Endodermal cell (in vitro differentiated cells): ENCODE results near the gene ATP6V0E1. TPM values are rescaled to one million over a fixed set of nuclear protein-coding genes. Genes with fewer than 3 reads are reported as not detected.

ENCODE experiments used
- DNase-seq: peaks from one replicate; pipeline ENCODE4 v3.0.0-alpha.2; 2017
- H3K27ac ChIP-seq: 2 replicates; pipeline ENCODE4 v1.5.1; 2013; ENCODE audit warnings: mild to moderate bottlenecking, low read depth, low read length, moderate library complexity
- H3K27me3 ChIP-seq: 2 replicates; pipeline ENCODE4 v1.6.1; 2013; ENCODE audit warnings: mild to moderate bottlenecking, low read length, moderate library complexity; ENCODE audit not compliant: insufficient read depth, control insufficient read depth, poor library complexity, severe bottlenecking
- H3K36me3 ChIP-seq: 2 replicates; pipeline ENCODE4 v1.7.0; 2013; ENCODE audit warnings: mild to moderate bottlenecking, low read length, moderate library complexity; ENCODE audit not compliant: control insufficient read depth, insufficient read depth
- H3K4me1 ChIP-seq: one replicate; pipeline ENCODE4 v1.7.0; 2013; ENCODE audit warnings: low read length; ENCODE audit not compliant: control insufficient read depth, insufficient read depth
- H3K4me3 ChIP-seq: 2 replicates; pipeline ENCODE4 v1.5.1; 2013; ENCODE audit warnings: mild to moderate bottlenecking, low read length, moderate library complexity
- H3K9ac ChIP-seq: 2 replicates; pipeline ENCODE4 v1.6.1; 2013; ENCODE audit warnings: mild to moderate bottlenecking, low read length, moderate library complexity; ENCODE audit not compliant: poor library complexity, severe bottlenecking; ENCODE audit errors: extremely low read depth
- H3K9me3 ChIP-seq: 2 replicates; pipeline ENCODE4 v1.6.1; 2013; ENCODE audit warnings: mild to moderate bottlenecking, low read length, moderate library complexity; ENCODE audit not compliant: control insufficient read depth
- H3K27ac Mint-ChIP-seq: 2 replicates; pipeline ENCODE4 v1.8.0; 2020; ENCODE audit warnings: mixed read lengths
- H3K27me3 Mint-ChIP-seq: 2 replicates; pipeline ENCODE4 v1.8.0; 2021; ENCODE audit warnings: mild to moderate bottlenecking, mixed read lengths; ENCODE audit not compliant: insufficient read depth
- H3K36me3 Mint-ChIP-seq: 2 replicates; pipeline ENCODE4 v1.8.0; 2020; ENCODE audit warnings: low read depth, mixed read lengths
- H3K4me1 Mint-ChIP-seq: 2 replicates; pipeline ENCODE4 v1.8.0; 2020; ENCODE audit warnings: mixed read lengths
- H3K4me3 Mint-ChIP-seq: 2 replicates; pipeline ENCODE4 v1.8.0; 2020; ENCODE audit warnings: mild to moderate bottlenecking, moderate library complexity, mixed read lengths
- H3K9me3 Mint-ChIP-seq: 2 replicates; pipeline ENCODE4 v1.8.0; 2020; ENCODE audit warnings: mild to moderate bottlenecking, mixed read lengths
- CTCF ChIP-seq: fragments of 200-600 bp; sonication (generic); conservative IDR thresholded peaks from 2 replicates; pipeline ENCODE4 v1.5.0; 2021; ENCODE audit warnings: antibody characterized with exemption, mild to moderate bottlenecking
- WGBS, 2 experiments: methylation state at CpG; one replicate each; pipeline versions ENCODE4 v1.1.5 to v1.1.7; 2013; ENCODE audit warnings: missing lambda C conversion rate in 2 of 2, mixed read lengths in 1 of 2; ENCODE audit not compliant: insufficient coverage in 1 of 2, insufficient read length in 1 of 2; 5-methylcytosine and 5-hydroxymethylcytosine counted together
- total RNA-seq, 2 donors: library from RNA; stranded (reverse); fragmentation: NEBNext Ultra II Directional in 1 of 2; extraction: Animal tissue kit (Norgen Biotek cat#: 25700) in 1 of 2; gene quantifications; 2 replicates in 1 of 2; 3 replicates in 1 of 2; pipeline ENCODE4 v1.2.1, GENCODE V29; 2021

Gene ATP6V0E1
- total RNA-seq, 2 donors from 2014 or later, result 119 to 128 TPM

DNA sequence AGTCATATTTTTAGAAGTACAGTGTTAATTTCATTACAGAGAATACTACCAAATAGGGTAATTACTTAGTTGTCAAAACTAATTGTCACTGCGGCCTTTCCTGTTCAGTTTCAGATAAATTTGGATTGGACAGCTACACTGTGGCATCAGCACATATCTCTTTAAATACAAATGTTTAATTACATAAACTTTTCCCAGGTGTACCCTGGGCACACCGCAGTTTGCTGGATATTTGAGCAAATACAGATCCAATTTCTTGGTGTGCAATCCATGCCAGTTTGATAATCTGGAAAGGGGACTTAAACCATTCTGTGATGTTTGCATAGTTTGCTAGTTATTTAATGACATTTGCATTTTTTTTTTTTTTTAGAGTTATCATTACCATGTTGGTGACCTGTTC lies 10.8 kb downstream of the ATP6V0E1 start:
- Mint-ChIP-seq H3K4me3 (no peak overlapping the region), H3K9me3 (no peaks in the 10 kb centered on the region), H3K4me1 (no peaks in the 10 kb centered on the region), H3K27me3 (no peaks in the 10 kb centered on the region), H3K27ac (no peak overlapping the region), H3K36me3 (peaks cover 56% of the 10 kb centered on the region)
- H3K9me3 ChIP-seq, result no peaks in the 10 kb centered on the region
- no peak for TF ChIP-seq CTCF
- WGBS, 2 experiments, result 80 to 89% methylated on average over 2 of the region's 2 CpGs
- peaks cover 55% of the 10 kb centered on the region for H3K36me3 ChIP-seq
- no peaks in the 10 kb centered on the region for H3K27me3 ChIP-seq
- no peak for DNase-seq
- no peak overlapping the region for H3K4me3 ChIP-seq
- H3K4me1 ChIP-seq, result no peaks in the 10 kb centered on the region
- no peak overlapping the region for H3K9ac ChIP-seq
- no peak overlapping the region for H3K27ac ChIP-seq

DNA sequence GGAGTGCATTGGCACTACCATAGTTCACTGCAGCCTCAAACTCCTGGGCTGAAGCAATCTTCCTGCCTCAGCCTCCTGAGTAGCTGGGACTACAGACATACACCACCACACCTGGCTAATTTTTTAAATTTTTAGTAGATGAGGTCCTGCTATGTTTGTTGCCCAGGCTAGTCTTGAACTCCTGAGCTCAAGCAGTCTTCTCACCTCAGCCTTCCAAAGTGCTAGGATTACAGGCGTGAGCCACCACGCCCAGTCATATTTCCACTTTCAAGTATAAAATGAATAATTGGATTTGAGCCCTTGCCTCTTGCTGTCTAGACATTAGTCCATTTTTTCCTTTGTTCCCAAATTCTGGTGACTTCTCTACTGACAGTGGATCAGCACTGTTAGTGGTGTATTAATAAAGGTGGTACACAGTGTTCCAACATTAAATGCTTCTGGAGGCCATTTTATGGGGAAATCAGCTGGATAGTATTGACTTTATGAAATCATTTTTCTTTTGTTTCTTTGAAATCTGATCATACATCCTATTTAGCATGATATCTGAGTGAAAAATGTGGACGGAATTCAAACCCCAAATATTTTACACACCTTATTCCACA lies 15.9 kb downstream of the ATP6V0E1 start:
- Mint-ChIP-seq H3K27ac (no peak overlapping the region), H3K4me3 (no peak overlapping the region), H3K36me3 (peaks cover 48% of the 10 kb centered on the region), H3K27me3 (no peaks in the 10 kb centered on the region), H3K9me3 (no peaks in the 10 kb centered on the region), H3K4me1 (peaks cover 7% of the 10 kb centered on the region)
- Histone ChIP-seq H3K4me1 (no peaks in the 10 kb centered on the region), H3K27ac (no peak overlapping the region), H3K36me3 (peaks cover 34% of the 10 kb centered on the region), H3K4me3 (no peak overlapping the region), H3K9ac (no peak overlapping the region), H3K9me3 (no peaks in the 10 kb centered on the region), H3K27me3 (no peaks in the 10 kb centered on the region)
- 85 to 100% methylated on average over 2 to 3 of the region's 3 CpGs for WGBS, 2 experiments
- TF ChIP-seq CTCF, result no peak
- no peak for DNase-seq

GRCh38 chr5:172999974-173000373 lies 16.4 kb downstream of the ATP6V0E1 start:
- WGBS, 2 experiments, result 94 to 100% methylated on average over 1 of the region's 1 CpG
- H3K27me3 ChIP-seq, result no peaks in the 10 kb centered on the region
- no peaks in the 10 kb centered on the region for H3K9me3 ChIP-seq
- no peak for TF ChIP-seq CTCF
- H3K9ac ChIP-seq, result no peak overlapping the region
- H3K4me1 ChIP-seq, result no peaks in the 10 kb centered on the region
- peaks cover 29% of the 10 kb centered on the region for H3K36me3 ChIP-seq
- no peaks in the 10 kb centered on the region for H3K27me3 Mint-ChIP-seq
- no peak overlapping the region for H3K4me3 ChIP-seq
- H3K4me1 Mint-ChIP-seq, result peaks cover 7% of the 10 kb centered on the region
- no peak overlapping the region for H3K27ac Mint-ChIP-seq
- H3K27ac ChIP-seq, result no peak overlapping the region
- no peak overlapping the region for H3K4me3 Mint-ChIP-seq
- peaks cover 46% of the 10 kb centered on the region for H3K36me3 Mint-ChIP-seq
- no peak for DNase-seq
- H3K9me3 Mint-ChIP-seq, result no peaks in the 10 kb centered on the region
